ENCODE data around the gene PCDHAC2.

GRCh38 chr5:140923601-140924000 lies 42.7 kb upstream of the PCDHAC2 start:
- TF ChIP-seq CTCF (IDR thresholded peaks at IDR 0.05 in 8 of 11, conservative IDR thresholded peaks at IDR 0.05 in 3 of 11) (no peak), POLR2A (IDR thresholded peaks at IDR 0.05) (no peak), POLR2AphosphoS5 (IDR thresholded peaks at IDR 0.05) (no peak)

Data from spleen (tissue), 7 donors.